CD1c-positive myeloid dendritic cell (primary cell): ENCODE data around the gene FSD2.
"Not testable (repeated sequence)": the region's sequence is repeated elsewhere in the genome, so short reads cannot be mapped to it uniquely, and the experiment has no call there.

Experiments used
- DNase-seq: peaks from one replicate; pipeline ENCODE4 v3.0.0-alpha.2; 2016; ENCODE audit errors: extremely low spot score

FSD2 gene

GRCh38 chr15:82831894-82832600 is 26.2 kb upstream of the FSD2 start:
- peak; percentile 15 for DNase-seq

- DNase-seq, result no peak
Observed at GRCh38 chr15:82830427-82831173, 24.7 kb upstream of the FSD2 start.

- no peak for DNase-seq
Observed at GRCh38 chr15:82829234-82829633, 23.4 kb upstream of the FSD2 start.

- peak; percentile 19 for DNase-seq
Observed at GRCh38 chr15:82828075-82828474, 22.2 kb upstream of the FSD2 start.

- DNase-seq, result no peak
Observed at GRCh38 chr15:82823049-82823448, 17.2 kb upstream of the FSD2 start.

- not testable (repeated sequence) for DNase-seq
Observed at GRCh38 chr15:82821851-82822250, 16.0 kb upstream of the FSD2 start.

- DNase-seq, result not testable (repeated sequence)
Observed at GRCh38 chr15:82821396-82821795, 15.5 kb upstream of the FSD2 start.

GRCh38 chr15:82820128-82820527 is 14.3 kb upstream of the FSD2 start:
- DNase-seq, result no peak

- DNase-seq, result peak; percentile 43
Observed at GRCh38 chr15:82812994-82813393, 7.1 kb upstream of the FSD2 start.

- DNase-seq, result peak; percentile 74
Observed at GRCh38 chr15:82810890-82811426, 5.1 kb upstream of the FSD2 start.

- peak; percentile 69 for DNase-seq
Observed at GRCh38 chr15:82810061-82810889, 4.4 kb upstream of the FSD2 start.

GRCh38 chr15:82809308-82810060 is 3.6 kb upstream of the FSD2 start, which contains the start of gene WHAMM:
Gene WHAMM, plus strand, starts transcription at chr15:82809628. Its CDS starts 99 bp downstream, at chr15:82809727.
- peak; percentile 99 for DNase-seq

- DNase-seq, result no peak
Observed at GRCh38 chr15:82808634-82809041, 2.8 kb upstream of the FSD2 start.

- no peak for DNase-seq
Observed at GRCh38 chr15:82807920-82808633, 2.2 kb upstream of the FSD2 start.

GRCh38 chr15:82804575-82804949 is 1.3 kb downstream of the FSD2 start:
- DNase-seq, result no peak

GRCh38 chr15:82803793-82804574 is 1.9 kb downstream of the FSD2 start:
- no peak for DNase-seq

- DNase-seq, result no peak
Observed at GRCh38 chr15:82802497-82802896, 3.4 kb downstream of the FSD2 start.

GRCh38 chr15:82799183-82799841 is 6.6 kb downstream of the FSD2 start:
- no peak for DNase-seq

GRCh38 chr15:82798531-82799166 is 7.2 kb downstream of the FSD2 start:
- DNase-seq, result peak; percentile 22
